Urothelium cell line (cell line): ENCODE measurements around the gene PPA1.
A peak's percentile ranks its signal among the peaks of the same experiment; 100 is the strongest.
"Not testable (repeated sequence)": the region's sequence is repeated elsewhere in the genome, so short reads cannot be mapped to it uniquely, and the experiment has no call there.

Source experiments
- DNase-seq: peaks from one replicate; pipeline ENCODE4 v3.0.0; 2011; ENCODE audit warnings: low spot score, mixed read lengths
- FAIRE-seq: peaks from 2 replicates; lab custom pipeline; 2011; peaks lifted over from hg19 to GRCh38; lab: Jason Lieb, UNC

Gene PPA1

GRCh38 chr10:70175516-70175915, 57.7 kb downstream of the PPA1 start:
- DNase-seq: no peak
- no peak for FAIRE-seq

GRCh38 chr10:70174058-70174741, 59.0 kb downstream of the PPA1 start:
- FAIRE-seq: peak; percentile 37
- DNase-seq: no peak

- no peak for DNase-seq
- no peak for FAIRE-seq
Observed at GRCh38 chr10:70169649-70170364, 63.4 kb downstream of the PPA1 start.

- no peak for FAIRE-seq
- no peak for DNase-seq
Observed at GRCh38 chr10:70169011-70169410, 64.2 kb downstream of the PPA1 start.

- no peak for FAIRE-seq
- DNase-seq: no peak
Observed at GRCh38 chr10:70167246-70167645, 66.0 kb downstream of the PPA1 start.

GRCh38 chr10:70166394-70166793, 66.8 kb downstream of the PPA1 start:
- DNase-seq: no peak
- no peak for FAIRE-seq

GRCh38 chr10:70164163-70164562, 69.1 kb downstream of the PPA1 start:
- FAIRE-seq (no peak), DNase-seq (no peak)

- FAIRE-seq (no peak), DNase-seq (no peak)
Observed at GRCh38 chr10:70163448-70163847, 69.8 kb downstream of the PPA1 start.

GRCh38 chr10:70162892-70163201, 70.4 kb downstream of the PPA1 start:
- no peak for DNase-seq
- FAIRE-seq: no peak

GRCh38 chr10:70162151-70162891, 70.9 kb downstream of the PPA1 start:
- DNase-seq (no peak), FAIRE-seq (no peak)

GRCh38 chr10:70160798-70161197, 72.4 kb downstream of the PPA1 start:
- DNase-seq: no peak
- FAIRE-seq: no peak

- not testable (repeated sequence) for DNase-seq, FAIRE-seq
Observed at GRCh38 chr10:70159366-70159765, 73.9 kb downstream of the PPA1 start.

GRCh38 chr10:70158113-70158512, 75.1 kb downstream of the PPA1 start:
- FAIRE-seq: no peak

GRCh38 chr10:70155255-70155838, 77.9 kb downstream of the PPA1 start:
- DNase-seq (no peak), FAIRE-seq (no peak)

More at GRCh38 chr10:70158113-70158512, 75.1 kb downstream of the PPA1 start:
- no peak for DNase-seq
